PC-9 (cell line): ENCODE measurements around the gene TPCN2. TPM values are rescaled to one million over a fixed set of nuclear protein-coding genes. Genes with fewer than 3 reads are reported as not detected.

Experiments used
- BruUV-seq: library from RNA; stranded (reverse); fragments of 400-500 nt; replicated peaks from 2 replicates; lab custom pipeline; 2021; lab: Mats Ljungman, UMichigan
- CTCF ChIA-PET: fragments of 300-600 bp; sonication (Branson Sonifier 250); formaldehyde crosslinking; loops from one replicate; lab custom pipeline; 2022; ENCODE audit warnings: antibody characterized with exemption; lab: Charles Lee
- POLR2A ChIA-PET: fragments of 300-600 bp; sonication (Branson Sonifier 250); formaldehyde crosslinking; loops from one replicate; lab custom pipeline; 2022; ENCODE audit warnings: antibody characterized with exemption; ENCODE audit not compliant: unreplicated experiment; lab: Charles Lee
- DNase-seq, 2 experiments: peaks; one replicate each; pipeline versions ENCODE4 v3.0.0 to v3.0.0-alpha.2; 2015 to 2022; ENCODE audit warnings: mixed read lengths in 1 of 2
- H2AFZ ChIP-seq: fragments of 200-600 bp; sonication (generic); 2 replicates; pipeline ENCODE4 v1.8.1; 2017; ENCODE audit warnings: antibody characterized with exemption
- H3F3A ChIP-seq: fragments of 200-600 bp; sonication (generic); 2 replicates; pipeline ENCODE4 v1.8.1; 2017; ENCODE audit warnings: antibody characterized with exemption, mild to moderate bottlenecking, low read depth; ENCODE audit not compliant: insufficient read depth
- H3K27ac ChIP-seq: fragments of 200-600 bp; sonication (generic); 2 replicates; pipeline ENCODE4 v1.6.1; 2016; ENCODE audit warnings: mixed run types
- H3K27me3 ChIP-seq: fragments of 200-600 bp; sonication (generic); 2 replicates; pipeline ENCODE4 v1.6.1; 2016; ENCODE audit warnings: low read depth, mixed run types; ENCODE audit not compliant: insufficient read depth
- H3K36me3 ChIP-seq: fragments of 200-600 bp; sonication (generic); 2 replicates; pipeline ENCODE4 v1.6.1; 2016; ENCODE audit warnings: low read depth, mixed run types
- H3K4me1 ChIP-seq: fragments of 200-600 bp; sonication (generic); replicated peaks from 2 replicates; pipeline ENCODE4 v1.6.1; 2016; ENCODE audit warnings: mixed run types; ENCODE audit not compliant: insufficient read depth
- H3K4me2 ChIP-seq: fragments of 200-600 bp; sonication (generic); 2 replicates; pipeline ENCODE4 v1.6.1; 2017; ENCODE audit warnings: mixed run types
- H3K4me3 ChIP-seq: fragments of 200-600 bp; sonication (generic); 2 replicates; pipeline ENCODE4 v1.6.1; 2016; ENCODE audit warnings: mixed run types
- H3K79me2 ChIP-seq: fragments of 200-600 bp; sonication (generic); 2 replicates; pipeline ENCODE4 v1.6.1; 2017; ENCODE audit warnings: low read depth, mixed run types
- H3K9me2 ChIP-seq: fragments of 200-600 bp; sonication (generic); 2 replicates; pipeline ENCODE4 v1.8.1; 2017; ENCODE audit warnings: mild to moderate bottlenecking; ENCODE audit not compliant: insufficient read depth
- H3K9me3 ChIP-seq: fragments of 200-600 bp; sonication (generic); 2 replicates; pipeline ENCODE4 v1.8.1; 2016; ENCODE audit warnings: low read depth; ENCODE audit not compliant: insufficient read depth
- H4K20me1 ChIP-seq: fragments of 200-600 bp; sonication (generic); 2 replicates; pipeline ENCODE4 v1.8.1; 2017; ENCODE audit not compliant: insufficient read depth
- CTCF ChIP-seq: fragments of 200-600 bp; sonication (generic); conservative IDR thresholded peaks from 2 replicates; pipeline ENCODE4 v1.6.1; 2017; ENCODE audit warnings: mixed run types, antibody characterized with exemption, mild to moderate bottlenecking, moderate library complexity
- EZH2 ChIP-seq: fragments of 200-600 bp; sonication (generic); IDR thresholded peaks from 2 replicates; pipeline ENCODE4 v1.8.0; 2017; ENCODE audit warnings: antibody characterized with exemption, low read depth
- intact Hi-C: fragments of 100-400 bp; cut with micrococcal nuclease; formaldehyde crosslinking; loops from one replicate; pipeline ENCODE4 v1.10.0; 2022; ENCODE audit not compliant: unreplicated experiment
- total RNA-seq: library from RNA; stranded (reverse); gene quantifications from 2 replicates; pipeline ENCODE4 v1.2.3, GENCODE V29; 2021

The TPCN2 gene
- total RNA-seq, 1 experiment from 2014 or later, result 24.8 TPM

- ChIA-PET POLR2A (no interaction called here), CTCF (no interaction called here)
- H3K9me3 ChIP-seq, result no peaks in the 10 kb centered on the region
- no peaks in the 10 kb centered on the region for H3K4me1 ChIP-seq
- H4K20me1 ChIP-seq, result peaks cover 3% of the 10 kb centered on the region; the same call in 1 of the 2 replicates
- intact Hi-C loops, result no loop called here
- no peak overlapping the region for H3K4me2 ChIP-seq
- H3K27me3 ChIP-seq, result no peaks in the 10 kb centered on the region
- no peak overlapping the region for H2AFZ ChIP-seq
- no TSS peak for BruUV-seq
- no peak overlapping the region for H3K27ac ChIP-seq
- no peaks in the 10 kb centered on the region for H3K9me2 ChIP-seq
- H3F3A ChIP-seq, result no peaks in the 10 kb centered on the region
- TF ChIP-seq EZH2, result no peak
- no peak for TF ChIP-seq CTCF
- no peaks in the 10 kb centered on the region for H3K79me2 ChIP-seq
- DNase-seq, result no peak
- no peak overlapping the region for H3K4me3 ChIP-seq
- H3K36me3 ChIP-seq, result no peaks in the 10 kb centered on the region
Observed at GRCh38 chr11:69071956-69072355, 23.2 kb downstream of the TPCN2 start.

- ChIA-PET POLR2A (no interaction called here), CTCF (no interaction called here)
- Histone ChIP-seq H2AFZ (no peak overlapping the region), H3F3A (no peaks in the 10 kb centered on the region), H3K9me2 (no peaks in the 10 kb centered on the region), H3K9me3 (no peaks in the 10 kb centered on the region), H3K79me2 (no peaks in the 10 kb centered on the region), H4K20me1 (no peaks in the 10 kb centered on the region), H3K36me3 (no peaks in the 10 kb centered on the region), H3K4me2 (no peak overlapping the region), H3K27ac (no peak overlapping the region), H3K27me3 (no peaks in the 10 kb centered on the region), H3K4me1 (no peaks in the 10 kb centered on the region), H3K4me3 (no peak overlapping the region)
- intact Hi-C loops, result no loop called here
- BruUV-seq, result no TSS peak
- DNase-seq, result no peak
- TF ChIP-seq EZH2 (no peak), CTCF (no peak)
Observed at GRCh38 chr11:69073469-69073868, 24.7 kb downstream of the TPCN2 start.

GRCh38 chr11:69074375-69075140, 25.8 kb downstream of the TPCN2 start:
- no peaks in the 10 kb centered on the region for H3K36me3 ChIP-seq
- H2AFZ ChIP-seq, result no peak overlapping the region
- no peaks in the 10 kb centered on the region for H3K9me3 ChIP-seq
- TF ChIP-seq CTCF (no peak), EZH2 (no peak)
- no peaks in the 10 kb centered on the region for H3K27me3 ChIP-seq
- no peak overlapping the region for H3K4me3 ChIP-seq
- no peaks in the 10 kb centered on the region for H4K20me1 ChIP-seq
- no peaks in the 10 kb centered on the region for H3K4me1 ChIP-seq
- DNase-seq, result no peak
- H3K79me2 ChIP-seq, result no peaks in the 10 kb centered on the region
- H3F3A ChIP-seq, result no peaks in the 10 kb centered on the region
- ChIA-PET CTCF (interaction anchor here (0.5 kb wide), 1 partner anchor 591 kb away, joined by 3 read pairs; no protein-coding TSS in a partner anchor), POLR2A (interaction anchor here (0.6 kb wide), 1 partner anchor 804 kb away, joined by 3 read pairs; no protein-coding TSS in a partner anchor)
- H3K27ac ChIP-seq, result no peak overlapping the region
- intact Hi-C loops, result no loop called here
- no TSS peak for BruUV-seq
- no peak overlapping the region for H3K4me2 ChIP-seq
- no peaks in the 10 kb centered on the region for H3K9me2 ChIP-seq
